CD8-positive, alpha-beta memory T cell (primary cell): ENCODE results near the gene MOV10L1. TPM values are rescaled to one million over a fixed set of nuclear protein-coding genes. Genes with fewer than 3 reads are reported as not detected.
"Not testable (repeated sequence)": the region's sequence is repeated elsewhere in the genome, so short reads cannot be mapped to it uniquely, and the experiment has no call there.

Source experiments
- CTCF ChIA-PET: fragments of 350-600 bp; sonication (Branson Sonifier 250); formaldehyde crosslinking; loops from one replicate; lab custom pipeline; 2021; ENCODE audit warnings: antibody characterized with exemption; lab: Charles Lee
- POLR2A ChIA-PET: fragments of 350-600 bp; sonication (Branson Sonifier 250); formaldehyde crosslinking; loops from one replicate; lab custom pipeline; 2021; ENCODE audit warnings: antibody characterized with exemption; lab: Charles Lee
- DNase-seq, 5 donors: peaks; one replicate each; pipeline versions ENCODE4 v3.0.0 to v3.0.0-alpha.2; 2020 to 2022; ENCODE audit warnings: mixed read lengths in 1 of 5
- H3K27ac ChIP-seq: one replicate; pipeline ENCODE4 v1.7.0; 2013; ENCODE audit warnings: low read depth, mild to moderate bottlenecking, low read length, moderate library complexity
- H3K27me3 ChIP-seq: 2 replicates; pipeline ENCODE4 v1.7.0; 2013; ENCODE audit warnings: low read length, mild to moderate bottlenecking; ENCODE audit not compliant: insufficient read depth, poor library complexity, severe bottlenecking
- H3K36me3 ChIP-seq: 2 replicates; pipeline ENCODE4 v1.7.0; 2013; ENCODE audit warnings: mild to moderate bottlenecking, low read length, moderate library complexity; ENCODE audit not compliant: insufficient read depth
- H3K4me1 ChIP-seq: 2 replicates; pipeline ENCODE4 v1.7.0; 2013; ENCODE audit warnings: mild to moderate bottlenecking, low read length, moderate library complexity; ENCODE audit not compliant: insufficient read depth
- H3K4me3 ChIP-seq: 2 replicates; pipeline ENCODE4 v1.7.0; 2013; ENCODE audit warnings: mild to moderate bottlenecking, low read length
- H3K9me3 ChIP-seq: 2 replicates; pipeline ENCODE4 v1.7.0; 2013; ENCODE audit warnings: mild to moderate bottlenecking, low read length
- H3K27ac Mint-ChIP-seq, 8 donors: one replicate each; pipeline ENCODE4 v1.8.0; 2020 to 2021; ENCODE audit warnings: mixed read lengths in 8 of 8, mild to moderate bottlenecking in 6 of 8, inconsistent platforms in 3 of 8, moderate library complexity in 3 of 8
- H3K27me3 Mint-ChIP-seq, 2 donors: one replicate each; pipeline ENCODE4 v1.8.0; 2020 to 2021; ENCODE audit warnings: mixed read lengths in 2 of 2, mild to moderate bottlenecking in 1 of 2, moderate library complexity in 1 of 2
- H3K36me3 Mint-ChIP-seq, 3 donors: one replicate each; pipeline ENCODE4 v1.8.0; 2020 to 2021; ENCODE audit warnings: mixed read lengths in 3 of 3, inconsistent platforms in 1 of 3, mild to moderate bottlenecking in 1 of 3
- H3K4me1 Mint-ChIP-seq, 3 donors: one replicate each; pipeline ENCODE4 v1.8.0; 2020 to 2021; ENCODE audit warnings: mixed read lengths in 3 of 3, inconsistent platforms in 1 of 3, mild to moderate bottlenecking in 1 of 3
- H3K4me3 Mint-ChIP-seq, 7 donors: one replicate each; pipeline ENCODE4 v1.8.0; 2020 to 2021; ENCODE audit warnings: mixed read lengths in 7 of 7, mild to moderate bottlenecking in 6 of 7, moderate library complexity in 4 of 7, inconsistent platforms in 2 of 7
- H3K9me3 Mint-ChIP-seq, 5 donors: one replicate each; pipeline ENCODE4 v1.8.0; 2020 to 2022; ENCODE audit warnings: mixed read lengths in 5 of 5, mild to moderate bottlenecking in 3 of 5, moderate library complexity in 2 of 5, inconsistent platforms in 1 of 5
- polyA plus RNA-seq: library from polyadenylated mRNA; unstranded; fragments of 300-500 nt; fragmentation: Illumina TruSeq; gene quantifications from one replicate; pipeline ENCODE4 v1.2.3, GENCODE V29; 2021
- total RNA-seq, 2 experiments: library from RNA; stranded (reverse); gene quantifications; one replicate each; pipeline ENCODE4 v1.2.3, GENCODE V29; 2021

Gene MOV10L1
- total and polyA plus RNA-seq, 3 experiments from 2014 or later: not detected

GRCh38 chr22:50144005-50144614 lies 54.3 kb downstream of the MOV10L1 start:
- no peaks in the 10 kb centered on the region for H3K36me3 ChIP-seq
- no peaks in the 10 kb centered on the region for H3K9me3 Mint-ChIP-seq
- H3K9me3 ChIP-seq: no peaks in the 10 kb centered on the region
- CTCF ChIA-PET: no interaction called here
- no peak overlapping the region for H3K4me3 ChIP-seq
- POLR2A ChIA-PET: no interaction called here
- DNase-seq: no peak
- no peak overlapping the region for H3K4me3 Mint-ChIP-seq
- no peaks in the 10 kb centered on the region for H3K4me1 ChIP-seq
- H3K27ac Mint-ChIP-seq: no peak overlapping the region
- H3K36me3 Mint-ChIP-seq: no peaks in the 10 kb centered on the region
- no peak overlapping the region for H3K27ac ChIP-seq
- no peaks in the 10 kb centered on the region for H3K27me3 ChIP-seq
- peaks cover 7 to 34% of the 10 kb centered on the region in 2 donors for H3K27me3 Mint-ChIP-seq
- peaks cover 0 to 4% (median 0%) of the 10 kb centered on the region in 3 donors for H3K4me1 Mint-ChIP-seq

DNA sequence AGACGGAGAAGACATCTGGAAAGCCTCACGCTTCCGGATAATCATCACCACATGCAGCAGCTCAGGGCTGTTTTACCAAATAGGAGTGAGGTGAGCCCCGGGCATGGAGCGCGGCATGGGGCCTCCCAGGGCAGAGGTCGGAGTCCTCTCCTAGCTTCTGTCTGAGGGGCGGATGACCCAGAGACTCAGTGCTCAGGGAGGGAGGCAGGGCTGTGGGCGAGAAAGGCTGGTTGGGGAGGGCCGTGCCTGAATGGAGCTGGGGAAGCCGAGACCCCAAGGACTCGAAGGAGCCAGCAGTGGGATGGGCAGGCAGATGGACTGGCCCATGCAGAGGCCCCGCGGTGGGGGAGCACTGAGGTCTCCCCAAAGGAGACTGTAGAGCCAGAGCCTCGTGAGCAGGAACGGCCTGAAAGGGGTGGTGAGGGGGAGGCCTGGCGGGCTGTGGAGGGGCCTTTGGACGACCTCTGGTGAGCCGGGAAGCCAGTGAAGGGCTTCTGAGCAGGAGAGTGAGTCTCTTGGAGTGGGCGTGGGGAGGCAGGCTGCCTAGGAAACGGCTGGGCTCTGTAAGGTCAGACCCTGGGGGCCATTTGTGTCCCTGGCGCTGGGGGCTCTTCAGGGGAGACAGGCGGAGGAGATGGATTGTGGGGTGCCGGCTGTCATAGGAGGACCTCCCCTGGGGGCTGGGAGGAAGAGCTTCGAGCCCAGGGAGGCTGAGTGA lies 56.1 kb downstream of the MOV10L1 start:
- H3K4me1 Mint-ChIP-seq: peaks cover 0 to 8% (median 2%) of the 10 kb centered on the region in 3 donors
- no peak overlapping the region for H3K27ac ChIP-seq

DNA sequence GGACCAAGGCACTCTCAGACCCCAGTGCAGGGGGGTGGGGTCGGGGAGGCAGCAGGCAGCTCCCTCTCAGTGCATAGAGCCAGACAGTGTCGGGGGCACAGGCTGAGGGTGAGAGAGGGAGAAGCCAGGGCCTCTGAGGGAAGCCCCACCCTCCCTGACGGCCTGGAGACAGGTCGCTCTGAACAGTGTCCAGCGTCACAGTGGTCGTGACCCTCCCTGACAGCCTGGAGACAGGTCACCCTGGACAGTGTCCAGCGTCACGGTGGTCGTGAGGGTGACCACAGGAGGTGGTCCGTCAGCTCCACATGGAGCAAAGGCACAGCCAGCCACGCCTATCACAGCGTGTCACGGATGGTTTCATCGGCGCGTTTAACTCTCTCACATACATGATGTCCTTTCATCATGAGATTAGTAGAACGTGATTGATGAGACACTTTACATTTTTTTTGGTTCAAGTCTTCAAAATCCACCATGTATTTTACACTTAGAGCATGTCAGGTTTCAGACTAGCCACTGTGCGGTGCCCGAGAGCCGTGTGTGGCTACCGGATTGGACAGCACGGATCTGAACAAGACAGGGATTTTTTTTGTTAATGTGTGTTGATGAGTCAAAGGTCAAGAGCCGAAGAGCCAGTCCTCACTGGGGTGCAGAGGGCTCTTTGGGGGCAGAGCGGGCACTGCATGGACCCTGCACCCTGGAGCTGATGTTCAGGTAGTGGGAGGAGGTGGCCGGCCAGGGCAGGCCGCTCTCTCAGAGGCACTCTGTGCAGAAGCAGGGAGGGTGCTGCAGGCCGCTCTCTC lies 56.8 kb downstream of the MOV10L1 start:
- Mint-ChIP-seq H3K4me1 (peaks cover 0 to 8% (median 2%) of the 10 kb centered on the region in 3 donors), H3K27me3 (peaks cover 3 to 19% of the 10 kb centered on the region in 2 donors), H3K9me3 (no peaks in the 10 kb centered on the region), H3K36me3 (no peaks in the 10 kb centered on the region), H3K27ac (no peak overlapping the region), H3K4me3 (no peak overlapping the region)
- no peak for DNase-seq
- no peaks in the 10 kb centered on the region for H3K27me3 ChIP-seq
- no peak overlapping the region for H3K4me3 ChIP-seq
- POLR2A ChIA-PET: no interaction called here
- no peaks in the 10 kb centered on the region for H3K36me3 ChIP-seq
- CTCF ChIA-PET: no interaction called here
- no peaks in the 10 kb centered on the region for H3K4me1 ChIP-seq
- no peaks in the 10 kb centered on the region for H3K9me3 ChIP-seq
- no peak overlapping the region for H3K27ac ChIP-seq

More for the DNA sequence above, 56.1 kb downstream of the MOV10L1 start:
- no peaks in the 10 kb centered on the region for H3K4me1 ChIP-seq
- DNase-seq: no peak
- no peak overlapping the region for H3K4me3 Mint-ChIP-seq
- CTCF ChIA-PET: no interaction called here
- no peak overlapping the region for H3K4me3 ChIP-seq
- peaks cover 3 to 19% of the 10 kb centered on the region in 2 donors for H3K27me3 Mint-ChIP-seq
- H3K9me3 Mint-ChIP-seq: no peaks in the 10 kb centered on the region
- POLR2A ChIA-PET: no interaction called here
- H3K27ac Mint-ChIP-seq: peak overlapping the region in 1 of 8 donors; percentile 43
- no peaks in the 10 kb centered on the region for H3K36me3 Mint-ChIP-seq
- H3K27me3 ChIP-seq: no peaks in the 10 kb centered on the region
- H3K36me3 ChIP-seq: no peaks in the 10 kb centered on the region
- H3K9me3 ChIP-seq: no peaks in the 10 kb centered on the region

DNA sequence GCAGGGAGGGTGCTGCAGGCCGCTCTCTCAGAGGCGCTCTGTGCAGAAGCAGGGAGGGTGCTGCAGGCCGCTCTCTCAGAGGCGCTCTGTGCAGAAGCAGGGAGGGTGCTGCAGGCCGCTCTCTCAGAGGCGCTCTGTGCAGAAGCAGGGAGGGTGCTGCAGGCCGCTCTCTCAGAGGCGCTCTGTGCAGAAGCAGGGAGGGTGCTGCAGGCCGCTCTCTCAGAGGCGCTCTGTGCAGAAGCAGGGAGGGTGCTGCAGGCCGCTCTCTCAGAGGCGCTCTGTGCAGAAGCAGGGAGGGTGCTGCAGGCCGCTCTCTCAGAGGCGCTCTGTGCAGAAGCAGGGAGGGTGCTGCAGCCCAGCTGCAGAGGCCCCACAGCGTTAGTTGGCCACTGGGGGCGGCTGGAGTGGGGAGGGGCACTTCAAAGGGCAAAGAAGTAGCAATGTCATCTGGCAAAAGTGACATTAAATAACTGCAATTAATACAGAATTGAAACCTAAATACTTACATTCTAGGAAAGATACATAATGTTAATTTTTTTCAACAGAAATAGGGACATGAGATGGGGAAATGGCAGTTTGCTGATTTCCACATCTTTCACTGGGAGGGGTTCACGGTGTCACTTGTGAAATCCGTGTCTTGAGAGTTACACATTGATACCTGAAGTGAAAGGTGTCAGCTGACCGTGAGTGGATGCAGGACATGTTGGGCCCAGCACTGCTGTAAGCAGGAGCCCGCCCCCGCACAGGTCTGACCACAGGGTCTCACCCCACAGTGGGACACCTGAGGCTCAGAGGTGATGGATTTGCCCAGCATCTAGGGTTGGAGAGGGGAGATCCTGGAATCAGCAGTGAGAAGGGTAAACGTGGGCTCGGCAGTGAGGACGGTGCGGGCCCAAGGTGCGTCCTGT lies 57.7 kb downstream of the MOV10L1 start:
- H3K27ac ChIP-seq, H3K36me3 ChIP-seq, H3K27ac Mint-ChIP-seq, H3K4me3 Mint-ChIP-seq, H3K4me1 ChIP-seq, H3K9me3 Mint-ChIP-seq, H3K36me3 Mint-ChIP-seq, H3K27me3 ChIP-seq, H3K4me3 ChIP-seq, H3K4me1 Mint-ChIP-seq, DNase-seq, POLR2A ChIA-PET, H3K9me3 ChIP-seq: not testable (repeated sequence)
- CTCF ChIA-PET: interaction anchor here (1.9 to 5.0 kb wide), 4 partner anchors 44 to 217 kb away, joined by 7 to 35 read pairs (median 16); no protein-coding TSS in a partner anchor
- H3K27me3 Mint-ChIP-seq: peaks cover 1 to 11% of the 10 kb centered on the region in 2 donors

DNA sequence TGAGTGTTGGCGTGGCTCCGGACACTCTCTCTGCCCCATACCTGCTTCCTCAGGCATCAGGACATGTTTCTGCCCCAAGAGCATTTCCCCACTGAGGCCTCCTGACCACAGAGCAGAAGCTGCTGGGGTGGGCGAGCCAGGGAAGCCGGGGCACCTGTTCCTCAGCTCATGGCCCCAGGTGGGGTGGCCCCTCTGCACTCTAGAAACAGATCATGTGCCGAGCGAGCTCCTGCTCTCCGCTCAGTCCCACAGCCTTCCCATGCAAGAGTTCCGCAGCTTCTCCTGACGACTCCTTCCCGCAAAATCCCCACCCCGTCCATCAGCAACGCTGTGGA lies 58.3 kb downstream of the MOV10L1 start:
- no peak for DNase-seq
- Mint-ChIP-seq H3K4me1 (peaks cover 0 to 8% (median 2%) of the 10 kb centered on the region in 3 donors), H3K36me3 (no peaks in the 10 kb centered on the region), H3K27ac (no peak overlapping the region), H3K4me3 (no peak overlapping the region), H3K9me3 (no peaks in the 10 kb centered on the region), H3K27me3 (peaks cover 1 to 6% of the 10 kb centered on the region in 2 donors)
- H3K36me3 ChIP-seq: no peaks in the 10 kb centered on the region
- POLR2A ChIA-PET: no interaction called here
- H3K27ac ChIP-seq: no peak overlapping the region
- no peaks in the 10 kb centered on the region for H3K4me1 ChIP-seq
- H3K9me3 ChIP-seq: no peaks in the 10 kb centered on the region
- no peak overlapping the region for H3K4me3 ChIP-seq
- CTCF ChIA-PET: interaction anchor here (0.8 to 5.0 kb wide), 5 partner anchors 43 to 218 kb away, joined by 3 to 35 read pairs (median 14); no protein-coding TSS in a partner anchor
- no peaks in the 10 kb centered on the region for H3K27me3 ChIP-seq

DNA sequence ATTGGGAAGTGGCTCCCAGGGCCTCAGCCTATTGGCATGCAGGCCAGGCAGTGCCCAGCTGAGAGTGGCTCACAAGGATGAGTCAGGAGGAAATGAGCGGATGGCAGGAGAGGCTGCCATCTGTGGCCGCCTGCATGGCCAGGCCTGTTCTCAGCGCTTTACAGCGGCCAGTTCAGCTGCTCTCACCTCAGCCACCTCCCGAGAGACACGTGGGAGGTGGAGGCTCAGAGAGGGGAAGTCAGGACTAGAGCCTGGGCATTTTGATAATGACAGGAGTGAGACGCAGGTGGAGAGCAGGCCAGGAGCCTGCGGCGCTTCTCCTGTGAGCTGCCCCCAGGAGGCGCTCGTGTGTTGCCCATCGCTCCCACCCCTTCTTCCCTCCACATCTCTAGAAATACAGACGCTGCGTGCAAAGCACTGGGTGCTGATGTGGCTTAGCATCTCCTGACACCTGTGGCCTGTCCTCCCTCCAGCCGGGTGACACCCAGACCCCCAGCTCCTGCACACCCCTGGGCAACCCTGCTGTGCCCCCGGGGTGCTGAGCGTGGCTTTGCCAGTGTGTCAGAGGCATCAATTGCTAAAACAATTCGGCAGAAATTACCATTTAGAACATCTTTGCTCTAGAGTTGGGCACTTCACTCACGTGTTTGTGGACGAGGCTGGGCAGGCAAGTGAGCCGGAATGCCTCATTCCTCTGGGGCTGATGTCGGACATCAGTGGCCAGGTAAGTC lies 59.4 kb downstream of the MOV10L1 start:
- no peak overlapping the region for H3K27ac ChIP-seq
- no peaks in the 10 kb centered on the region for H3K9me3 Mint-ChIP-seq
- H3K36me3 ChIP-seq: no peaks in the 10 kb centered on the region
- CTCF ChIA-PET: interaction anchor here (0.7 to 5.0 kb wide), 14 partner anchors 15 to 219 kb away, joined by 3 to 35 read pairs (median 4); no protein-coding TSS in a partner anchor
- H3K27ac Mint-ChIP-seq: no peak overlapping the region
- H3K4me3 ChIP-seq: no peak overlapping the region
- no peaks in the 10 kb centered on the region for H3K4me1 ChIP-seq
- H3K27me3 Mint-ChIP-seq: peaks cover 0 to 1% of the 10 kb centered on the region in 2 donors
- H3K27me3 ChIP-seq: no peaks in the 10 kb centered on the region
- peak overlapping the region in 1 of 7 donors; percentile 18 for H3K4me3 Mint-ChIP-seq
- H3K4me1 Mint-ChIP-seq: peaks cover 0 to 8% (median 2%) of the 10 kb centered on the region in 3 donors
- H3K9me3 ChIP-seq: no peaks in the 10 kb centered on the region
- no peaks in the 10 kb centered on the region for H3K36me3 Mint-ChIP-seq
- peak; percentile 61 to 82 (median 67) for DNase-seq
- POLR2A ChIA-PET: interaction anchor here (0.7 to 1.8 kb wide), 2 partner anchors 42 to 59 kb away, joined by 4 to 5 read pairs; no protein-coding TSS in a partner anchor
